Right lobe of liver (tissue), 4 donors: Measurements from ENCODE around the gene MSTN.

Source experiments
- POLR2A ChIP-seq: fragments of 450-650 bp; IDR thresholded peaks from one replicate; pipeline ENCODE4 v1.6.1; 2017; ENCODE audit warnings: antibody characterized with exemption, mild to moderate bottlenecking
- TF ChIP-seq, protein P1 (sequence below), 4 donors: fragments of 200-600 bp in 3 of 4; fragments of 450-650 bp in 1 of 4; IDR thresholded peaks; one replicate each; pipeline versions ENCODE4 v1.5.1 to v1.8.0; 2016 to 2022; ENCODE audit warnings: antibody characterized with exemption in 4 of 4, mild to moderate bottlenecking in 2 of 4
- donor health status: DM: no; HTN: no; CAD: no.
- donor health status: DM: no; HTN: no; CAD: no.
- donor health status: DM: no; HTN: yes; CAD: no.

DNA sequence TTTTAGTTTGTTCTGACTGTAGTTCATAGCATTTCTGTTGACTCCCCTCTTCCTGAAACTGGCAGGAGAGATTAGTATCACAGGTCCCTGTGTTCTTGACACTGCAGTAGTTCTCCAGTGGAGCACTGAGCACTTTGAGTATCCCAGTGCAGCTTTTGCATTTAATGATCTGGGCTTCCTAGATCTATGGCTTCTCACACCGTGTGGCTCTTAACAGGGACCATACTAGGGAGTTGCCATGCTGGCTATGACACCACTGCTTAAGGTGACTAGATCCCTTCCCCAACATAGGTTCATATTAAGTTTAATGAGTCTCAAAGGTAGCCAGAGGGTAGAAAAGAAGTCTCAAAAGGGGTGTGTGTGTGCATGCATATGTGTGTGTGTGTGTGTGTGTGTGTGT lies 6.2 kb upstream of the MSTN start:
- no peak for TF ChIP-seq POLR2A
- TF ChIP-seq, protein P1, sequence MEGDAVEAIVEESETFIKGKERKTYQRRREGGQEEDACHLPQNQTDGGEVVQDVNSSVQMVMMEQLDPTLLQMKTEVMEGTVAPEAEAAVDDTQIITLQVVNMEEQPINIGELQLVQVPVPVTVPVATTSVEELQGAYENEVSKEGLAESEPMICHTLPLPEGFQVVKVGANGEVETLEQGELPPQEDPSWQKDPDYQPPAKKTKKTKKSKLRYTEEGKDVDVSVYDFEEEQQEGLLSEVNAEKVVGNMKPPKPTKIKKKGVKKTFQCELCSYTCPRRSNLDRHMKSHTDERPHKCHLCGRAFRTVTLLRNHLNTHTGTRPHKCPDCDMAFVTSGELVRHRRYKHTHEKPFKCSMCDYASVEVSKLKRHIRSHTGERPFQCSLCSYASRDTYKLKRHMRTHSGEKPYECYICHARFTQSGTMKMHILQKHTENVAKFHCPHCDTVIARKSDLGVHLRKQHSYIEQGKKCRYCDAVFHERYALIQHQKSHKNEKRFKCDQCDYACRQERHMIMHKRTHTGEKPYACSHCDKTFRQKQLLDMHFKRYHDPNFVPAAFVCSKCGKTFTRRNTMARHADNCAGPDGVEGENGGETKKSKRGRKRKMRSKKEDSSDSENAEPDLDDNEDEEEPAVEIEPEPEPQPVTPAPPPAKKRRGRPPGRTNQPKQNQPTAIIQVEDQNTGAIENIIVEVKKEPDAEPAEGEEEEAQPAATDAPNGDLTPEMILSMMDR (IDR thresholded peaks at IDR 0.05): no peak
